ENCODE data around the gene PEX11B. TPM values are rescaled to one million over a fixed set of nuclear protein-coding genes. Genes with fewer than 3 reads are reported as not detected.

The PEX11B gene
- total and polyA plus RNA-seq, 2 of the 4 experiments (the other 2 are of a cell fraction): 15.4 to 24.3 TPM

DNA sequence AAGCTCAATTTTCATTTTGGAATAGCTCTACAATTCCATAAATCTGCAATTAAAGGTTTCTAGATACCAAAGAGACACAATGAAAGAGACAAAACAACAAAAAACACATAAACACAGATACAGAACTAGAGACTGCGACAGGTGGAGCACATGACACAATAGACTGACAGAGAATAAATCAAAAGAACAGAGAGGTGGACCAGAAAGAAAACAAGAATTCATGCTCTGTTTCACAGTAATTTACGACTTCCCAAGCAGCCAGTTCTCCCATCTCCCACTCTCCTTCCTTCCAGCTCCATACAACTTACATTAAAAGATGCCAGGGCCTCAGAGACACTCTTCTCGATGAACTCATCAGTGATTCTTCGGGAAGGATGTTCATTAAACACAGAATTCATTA, 23.9 kb upstream of the PEX11B start:
- Histone ChIP-seq H2AK5ac (ENCODE audit: low read depth, low read length) (no peak overlapping the region), H3K4ac (ENCODE audit: low read depth, low read length) (no peak overlapping the region), H4K5ac (ENCODE audit: low read depth, low read length) (no peak overlapping the region), H2BK5ac (ENCODE audit: low read depth, low read length, poor library complexity, severe bottlenecking) (no peak overlapping the region), H2AK9ac (replicated peaks; ENCODE audit: low read depth, low read length, poor library complexity) (no peak overlapping the region), H3K4me1 (ENCODE audit: control insufficient read depth, insufficient read depth, low read length) (no peaks in the 10 kb centered on the region), H3K27me3 (ENCODE audit: control insufficient read depth, insufficient read depth, low read length) (no peaks in the 10 kb centered on the region), H2BK120ac (ENCODE audit: low read depth, low read length) (no peak overlapping the region), H4K8ac (ENCODE audit: low read depth in 2 of 2, low read length in 2 of 2) (no peak overlapping the region), H2AFZ (replicated peaks; ENCODE audit: low read length, poor library complexity) (no peak overlapping the region), H3K27ac (ENCODE audit: insufficient read depth, low read length) (no peak overlapping the region), H3K79me1 (ENCODE audit: low read depth in 1 of 2, low read length in 2 of 2) (peaks cover 16 to 25% of the 10 kb centered on the region in 2 experiments), H2BK15ac (ENCODE audit: low read depth, low read length) (no peak overlapping the region), H3K9me1 (ENCODE audit: insufficient read depth, low read length) (no peaks in the 10 kb centered on the region), H4K91ac (ENCODE audit: insufficient read depth, low read depth, low read length) (no peak overlapping the region), H3K14ac (replicated peaks; ENCODE audit: low read depth, low read length) (no peak overlapping the region), H3K23ac (ENCODE audit: low read depth, low read length) (no peak overlapping the region), H3K18ac (ENCODE audit: low read depth, low read length) (no peak overlapping the region), H3K9ac (ENCODE audit: low read depth, low read length) (no peak overlapping the region), H4K20me1 (ENCODE audit: insufficient read depth, low read length) (no peaks in the 10 kb centered on the region), H3K9me3 (ENCODE audit: control insufficient read depth, insufficient read depth, low read length) (no peaks in the 10 kb centered on the region), H3K56ac (ENCODE audit: extremely low read depth, insufficient read depth, low read length) (no peak overlapping the region), H3K36me3 (ENCODE audit: control insufficient read depth, insufficient read depth, low read length) (peaks cover 12% of the 10 kb centered on the region), H2BK20ac (ENCODE audit: low read depth, low read length) (no peak overlapping the region), H3K4me2 (ENCODE audit: low read depth, low read length) (no peak overlapping the region), H3K4me3 (ENCODE audit: insufficient read depth, low read depth, low read length) (no peak overlapping the region)
- TF ChIP-seq NFE2L2 (IDR thresholded peaks at IDR 0.05; ENCODE audit: low read depth, low read length) (no peak), POLR2A (IDR thresholded peaks at IDR 0.05; ENCODE audit: low read depth, low read length) (no peak)
- ATAC-seq (ENCODE audit: low read depth) (no peak), DNase-seq (no peak)
- BruUV-seq (replicated peaks): no TSS peak
- in situ Hi-C loops (cut with MboI; ENCODE audit: low sequenced_read_pairs): no loop called here
- ChIA-PET POLR2A (ENCODE audit: unreplicated experiment) (no interaction called here), CTCF (no interaction called here)
- WGBS, 2 experiments (ENCODE audit: extremely low coverage in 2 of 2, insufficient read length in 1 of 2): 95% methylated on average over 3 of the region's 4 CpGs; no CpG with 5 or more reads in 1 of the 2 experiments
- dilution Hi-C loops (cut with HindIII; ENCODE audit: low sequenced_read_pairs, unreplicated experiment): no loop called here
- intact Hi-C loops (cut with micrococcal nuclease): no loop called here

All from IMR-90 (cell line).